22Rv1 (cell line): ENCODE results near the gene GOSR1.

Experiments used
- ZFX ChIP-seq: fragments of 450-650 bp; IDR thresholded peaks from 2 replicates; pipeline ENCODE4 v1.6.1; 2017; ENCODE audit warnings: antibody characterized with exemption, borderline replicate concordance
- TF ChIP-seq, protein P1 (sequence below): fragments of 450-650 bp; IDR thresholded peaks from 2 replicates; pipeline ENCODE4 v1.5.1; 2017; ENCODE audit warnings: mild to moderate bottlenecking

DNA sequence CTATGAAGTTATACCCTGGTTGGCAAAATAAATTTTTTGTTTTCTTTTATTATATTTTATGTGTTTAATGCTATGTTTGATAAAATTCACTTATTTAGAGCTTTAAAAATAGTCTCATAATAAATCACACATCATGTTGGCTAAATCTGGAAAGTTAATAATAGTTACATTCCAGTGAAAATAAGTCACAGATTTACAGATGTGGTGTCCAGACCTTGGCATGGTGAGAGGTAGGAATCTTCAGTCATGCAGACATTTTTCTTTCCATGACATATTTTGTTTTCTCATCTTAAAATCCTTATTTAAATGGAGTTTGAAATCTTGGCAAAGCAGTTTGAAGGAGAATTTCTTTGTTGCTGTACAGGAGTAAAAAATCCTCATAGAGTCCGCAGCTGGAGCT, 48.1 kb upstream of the GOSR1 start:
- TF ChIP-seq, protein P1, sequence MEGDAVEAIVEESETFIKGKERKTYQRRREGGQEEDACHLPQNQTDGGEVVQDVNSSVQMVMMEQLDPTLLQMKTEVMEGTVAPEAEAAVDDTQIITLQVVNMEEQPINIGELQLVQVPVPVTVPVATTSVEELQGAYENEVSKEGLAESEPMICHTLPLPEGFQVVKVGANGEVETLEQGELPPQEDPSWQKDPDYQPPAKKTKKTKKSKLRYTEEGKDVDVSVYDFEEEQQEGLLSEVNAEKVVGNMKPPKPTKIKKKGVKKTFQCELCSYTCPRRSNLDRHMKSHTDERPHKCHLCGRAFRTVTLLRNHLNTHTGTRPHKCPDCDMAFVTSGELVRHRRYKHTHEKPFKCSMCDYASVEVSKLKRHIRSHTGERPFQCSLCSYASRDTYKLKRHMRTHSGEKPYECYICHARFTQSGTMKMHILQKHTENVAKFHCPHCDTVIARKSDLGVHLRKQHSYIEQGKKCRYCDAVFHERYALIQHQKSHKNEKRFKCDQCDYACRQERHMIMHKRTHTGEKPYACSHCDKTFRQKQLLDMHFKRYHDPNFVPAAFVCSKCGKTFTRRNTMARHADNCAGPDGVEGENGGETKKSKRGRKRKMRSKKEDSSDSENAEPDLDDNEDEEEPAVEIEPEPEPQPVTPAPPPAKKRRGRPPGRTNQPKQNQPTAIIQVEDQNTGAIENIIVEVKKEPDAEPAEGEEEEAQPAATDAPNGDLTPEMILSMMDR: no peak
- TF ChIP-seq ZFX: no peak
